Caco-2 (cell line): Measurements from ENCODE around the gene CRACR2B. TPM values are rescaled to one million over a fixed set of nuclear protein-coding genes. Genes with fewer than 3 reads are reported as not detected.

Source experiments
- BruUV-seq: library from RNA; stranded (reverse); fragments of 400-500 nt; replicated peaks from 2 replicates; lab custom pipeline; 2021; lab: Mats Ljungman, UMichigan
- CTCF ChIA-PET: fragments of 300-600 bp; sonication (Branson Sonifier 250); formaldehyde crosslinking; loops from one replicate; lab custom pipeline; 2022; ENCODE audit warnings: antibody characterized with exemption; lab: Charles Lee
- POLR2A ChIA-PET: fragments of 300-600 bp; sonication (Branson Sonifier 250); formaldehyde crosslinking; loops from one replicate; lab custom pipeline; 2022; ENCODE audit warnings: antibody characterized with exemption; lab: Charles Lee
- DNase-seq, 2 experiments: peaks; one replicate each; pipeline versions ENCODE4 v3.0.0 to v3.0.0-alpha.2; 2020 to 2022
- H3K27me3 ChIP-seq: replicated peaks from 2 replicates; pipeline ENCODE4 v1.6.0; 2011; ENCODE audit warnings: low read length; ENCODE audit not compliant: control insufficient read depth, insufficient read depth
- H3K36me3 ChIP-seq: 2 replicates; pipeline ENCODE4 v1.5.1; 2011; ENCODE audit warnings: low read length; ENCODE audit not compliant: control insufficient read depth, insufficient read depth
- H3K4me1 ChIP-seq: fragments of 250-450 bp; sonication (Bioruptor Pico); 2 replicates; pipeline ENCODE4 v1.5.1; 2020; ENCODE audit warnings: mild to moderate bottlenecking
- H3K4me3 ChIP-seq: 2 replicates; pipeline ENCODE4 v1.5.1; 2011; ENCODE audit warnings: low read depth, mild to moderate bottlenecking, control low read depth, low read length
- H3K9me3 ChIP-seq: fragments of 250-450 bp; sonication (Bioruptor Pico); 2 replicates; pipeline ENCODE4 v1.5.1; 2020; ENCODE audit warnings: mild to moderate bottlenecking, moderate library complexity
- H3K27ac Mint-ChIP-seq: one replicate; pipeline ENCODE4 v1.8.0; 2022; ENCODE audit warnings: mixed read lengths; ENCODE audit not compliant: unreplicated experiment
- H3K27me3 Mint-ChIP-seq: one replicate; pipeline ENCODE4 v1.8.0; 2022; ENCODE audit warnings: mixed read lengths; ENCODE audit not compliant: insufficient read depth, unreplicated experiment
- H3K36me3 Mint-ChIP-seq: one replicate; pipeline ENCODE4 v1.8.0; 2022; ENCODE audit warnings: mild to moderate bottlenecking, mixed read lengths; ENCODE audit not compliant: insufficient read depth, unreplicated experiment
- H3K4me1 Mint-ChIP-seq: one replicate; pipeline ENCODE4 v1.8.0; 2022; ENCODE audit warnings: low read depth, mixed read lengths; ENCODE audit not compliant: unreplicated experiment
- H3K4me3 Mint-ChIP-seq: one replicate; pipeline ENCODE4 v1.8.0; 2022; ENCODE audit warnings: mild to moderate bottlenecking, moderate library complexity, mixed read lengths; ENCODE audit not compliant: unreplicated experiment
- H3K9me3 Mint-ChIP-seq: one replicate; pipeline ENCODE4 v1.8.0; 2022; ENCODE audit warnings: mixed read lengths; ENCODE audit not compliant: unreplicated experiment
- CTCF ChIP-seq, 2 experiments: fragments of 200-600 bp in 1 of 2; IDR thresholded peaks; 1 replicate in 1 of 2; 2 replicates in 1 of 2; pipeline versions ENCODE4 v1.5.1 to v1.8.0; 2011 to 2022; ENCODE audit warnings: antibody characterized with exemption in 1 of 2, control low read depth in 1 of 2, inconsistent platforms in 1 of 2, low read depth in 1 of 2, low read length in 1 of 2, mild to moderate bottlenecking in 1 of 2, moderate library complexity in 1 of 2; ENCODE audit not compliant: insufficient read depth in 1 of 2, severe bottlenecking in 1 of 2, unreplicated experiment in 1 of 2
- intact Hi-C: fragments of 100-400 bp; cut with micrococcal nuclease; formaldehyde crosslinking; loops from one replicate; pipeline ENCODE4 v1.10.0; 2022; ENCODE audit not compliant: unreplicated experiment
- total RNA-seq: library from RNA; stranded (reverse); gene quantifications from 2 replicates; pipeline ENCODE4 v1.2.3, GENCODE V29; 2022

The CRACR2B gene
- total RNA-seq, 1 experiment from 2014 or later, result 15.4 TPM

- no peaks in the 10 kb centered on the region for H3K27me3 Mint-ChIP-seq
- no peak for TF ChIP-seq CTCF (IDR thresholded peaks at IDR 0.05; ENCODE audit: insufficient read depth in 1 of 2, low read depth in 1 of 2, low read length in 1 of 2, severe bottlenecking in 1 of 2, unreplicated experiment in 1 of 2)
- H3K9me3 ChIP-seq, result no peaks in the 10 kb centered on the region
- no peaks in the 10 kb centered on the region for H3K9me3 Mint-ChIP-seq
- peaks cover 9% of the 10 kb centered on the region for H3K4me1 ChIP-seq
- POLR2A ChIA-PET, result interaction anchor here (1.0 to 1.4 kb wide), 2 partner anchors 12 to 22 kb away, joined by 4 to 7 read pairs; partner anchors contain the start of genes PNPLA2 and RPLP2
- CTCF ChIA-PET, result interaction anchor here (0.7 to 2.0 kb wide), 4 partner anchors 11 to 50 kb away, joined by 3 to 6 read pairs (median 3); no protein-coding TSS in a partner anchor
- BruUV-seq, result no TSS peak
- DNase-seq, result peak; percentile 74 to 76
- peak overlapping the region; percentile 86 for H3K4me3 Mint-ChIP-seq
- H3K4me1 Mint-ChIP-seq, result no peaks in the 10 kb centered on the region
- intact Hi-C loops, result no loop called here
- H3K4me3 ChIP-seq, result peak overlapping the region; percentile 91
- no peaks in the 10 kb centered on the region for H3K36me3 ChIP-seq
- H3K27ac Mint-ChIP-seq, result peak overlapping the region; percentile 69
- no peaks in the 10 kb centered on the region for H3K27me3 ChIP-seq
- H3K36me3 Mint-ChIP-seq, result peaks cover 28% of the 10 kb centered on the region
Measured at GRCh38 chr11:797296-798092, 30.2 kb upstream of the CRACR2B start.

GRCh38 chr11:798093-798713 lies 29.5 kb upstream of the CRACR2B start, which contains the start of gene SLC25A22:
Gene SLC25A22, minus strand, starts transcription at chr11:798281. Its CDS starts 3,275 bp downstream, at chr11:795006.
- no TSS peak for BruUV-seq
- peak; percentile 77 to 93 for DNase-seq

More at GRCh38 chr11:798093-798713, 29.5 kb upstream of the CRACR2B start, which contains the start of gene SLC25A22:
- Histone ChIP-seq H3K27me3 (no peaks in the 10 kb centered on the region), H3K4me1 (peaks cover 9% of the 10 kb centered on the region), H3K9me3 (no peaks in the 10 kb centered on the region), H3K4me3 (peak within 1 kb of the TSS; percentile 91), H3K36me3 (no peaks in the 10 kb centered on the region)
- POLR2A ChIA-PET, result interaction anchor here (1.4 kb wide), 1 partner anchor 11 kb away, joined by 4 read pairs; the partner anchor contains the start of gene RPLP2
- intact Hi-C loops, result no loop called here
- Mint-ChIP-seq H3K9me3 (no peaks in the 10 kb centered on the region), H3K27me3 (no peaks in the 10 kb centered on the region), H3K4me1 (no peaks in the 10 kb centered on the region), H3K36me3 (peaks cover 24% of the 10 kb centered on the region), H3K27ac (peak within 1 kb of the TSS; percentile 69), H3K4me3 (peak within 1 kb of the TSS; percentile 86)
- TF ChIP-seq CTCF (IDR thresholded peaks at IDR 0.05; ENCODE audit: insufficient read depth in 1 of 2, low read depth in 1 of 2, low read length in 1 of 2, severe bottlenecking in 1 of 2, unreplicated experiment in 1 of 2), result peak; percentile 71 to 93
- CTCF ChIA-PET, result no interaction called here
